HG03342 (cell line): Measurements from ENCODE around the gene MTG1.
"Not testable (repeated sequence)": the region's sequence is repeated elsewhere in the genome, so short reads cannot be mapped to it uniquely, and the experiment has no call there.

ENCODE experiments used
- ATAC-seq: cut with Tn5 transposase; IDR thresholded peaks from one replicate; pipeline ENCODE4 v1.9.1; 2021; ENCODE audit warnings: mild to moderate bottlenecking, moderate library complexity; ENCODE audit not compliant: unreplicated experiment

Gene MTG1

GRCh38 chr10:133460208-133460769 is 66.3 kb downstream of the MTG1 start:
- ATAC-seq = no peak

DNA sequence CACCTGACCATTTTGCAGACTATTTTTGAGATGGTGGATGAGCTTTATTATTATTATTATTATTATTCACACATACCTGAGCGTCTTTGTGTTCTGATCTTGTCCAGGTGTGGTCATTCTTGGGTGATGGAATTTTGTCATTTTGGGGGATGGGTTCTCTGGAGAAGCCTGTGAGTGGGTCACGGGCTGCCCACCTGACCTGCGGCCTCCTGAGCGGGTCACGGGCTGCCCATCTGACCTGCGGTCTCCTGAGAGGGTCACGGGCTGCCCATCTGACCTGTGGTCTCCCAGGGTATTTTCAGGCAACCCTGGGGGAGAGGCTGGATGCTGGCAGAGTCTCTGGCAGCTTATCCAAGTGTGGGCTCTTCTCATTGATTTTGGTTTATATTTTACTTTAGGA is 67.1 kb downstream of the MTG1 start:
- no peak for ATAC-seq

DNA sequence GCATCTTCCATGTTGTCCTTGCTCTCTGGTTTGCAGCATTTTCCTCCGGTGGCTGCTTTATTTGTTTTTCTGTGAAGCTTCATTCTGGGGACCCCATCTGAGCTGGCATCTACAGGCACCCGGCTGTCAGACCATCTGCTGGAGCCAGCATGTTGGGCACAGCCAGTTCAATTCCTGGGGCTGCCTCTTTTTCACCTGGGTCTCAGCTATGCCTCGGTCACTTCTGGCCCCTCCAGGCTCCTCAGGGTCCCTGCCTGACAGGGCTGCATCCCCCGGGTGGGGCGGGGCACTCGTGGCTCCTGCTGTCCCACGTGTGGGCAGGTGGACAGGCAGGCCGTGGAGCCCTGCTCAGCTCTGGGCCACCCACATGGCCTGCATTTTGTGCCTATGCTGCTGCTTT is 67.9 kb downstream of the MTG1 start:
- ATAC-seq = no peak

DNA sequence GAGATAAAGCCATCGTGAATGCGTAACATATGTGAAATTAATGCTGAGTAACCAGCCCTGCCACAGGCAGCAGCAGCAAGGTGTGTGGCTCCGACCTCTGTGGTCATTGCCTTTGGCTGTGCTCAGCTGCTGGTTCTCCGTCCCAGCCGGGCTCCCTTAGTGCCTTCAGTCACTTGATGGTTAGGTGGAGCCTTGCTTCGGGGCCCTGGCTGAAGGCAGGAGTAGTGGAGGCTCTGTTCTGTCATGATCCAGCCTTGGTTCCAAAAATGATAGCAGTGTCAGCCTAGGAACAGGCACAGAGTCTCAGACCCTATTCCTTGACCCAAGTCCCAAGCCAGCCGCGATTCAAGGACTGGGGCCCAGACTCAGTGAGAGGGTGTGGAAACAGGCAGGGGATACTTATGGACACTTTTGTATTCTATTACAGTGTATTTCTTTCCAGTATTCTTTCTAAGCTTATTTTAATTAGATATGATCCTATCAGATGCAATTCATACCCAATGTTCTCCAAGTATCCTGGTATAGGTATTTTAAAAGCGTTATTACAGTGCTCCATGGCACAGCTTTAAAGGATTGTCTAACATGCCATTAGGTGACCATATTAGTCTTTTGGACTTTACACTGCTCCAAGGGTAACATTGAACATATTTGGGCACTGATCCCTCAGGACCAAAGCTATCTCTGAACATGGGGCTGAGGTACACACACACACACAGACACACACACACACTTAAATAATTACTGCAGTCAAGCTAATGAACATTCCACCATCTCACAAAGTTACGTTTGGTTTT is 68.8 kb downstream of the MTG1 start:
- ATAC-seq = no peak

DNA sequence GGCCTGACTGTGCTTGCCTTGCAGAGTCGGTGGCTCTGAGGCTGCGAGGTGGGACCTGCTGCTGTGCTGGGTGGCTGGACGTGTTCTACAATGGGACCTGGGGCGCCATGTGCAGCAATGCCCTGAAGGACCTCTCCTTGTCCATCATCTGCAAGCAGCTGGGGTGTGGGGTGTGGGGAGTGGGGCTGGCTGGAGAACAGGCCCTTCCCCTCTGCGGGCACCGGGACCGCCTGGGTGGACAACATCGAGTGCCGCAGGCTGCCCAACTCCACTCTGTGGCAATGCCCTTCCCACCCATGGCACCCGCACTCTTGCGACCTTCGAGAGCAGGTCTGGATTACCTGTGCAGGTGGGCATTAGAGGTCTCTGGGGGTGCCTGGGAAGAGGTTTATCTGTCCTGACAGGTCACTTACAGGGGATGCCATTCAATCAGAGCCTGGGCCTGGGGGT is 70.7 kb downstream of the MTG1 start:
- no peak for ATAC-seq

- ATAC-seq = no peak
Observed at GRCh38 chr10:133465191-133465949, 71.4 kb downstream of the MTG1 start.

GRCh38 chr10:133465950-133466474 is 72.1 kb downstream of the MTG1 start:
- ATAC-seq = no peak

GRCh38 chr10:133466683-133467275 is 72.8 kb downstream of the MTG1 start:
- no peak for ATAC-seq

- ATAC-seq = no peak
Observed at GRCh38 chr10:133467286-133467911, 73.4 kb downstream of the MTG1 start.

GRCh38 chr10:133469205-133469604 is 75.2 kb downstream of the MTG1 start:
- not testable (repeated sequence) for ATAC-seq

DNA sequence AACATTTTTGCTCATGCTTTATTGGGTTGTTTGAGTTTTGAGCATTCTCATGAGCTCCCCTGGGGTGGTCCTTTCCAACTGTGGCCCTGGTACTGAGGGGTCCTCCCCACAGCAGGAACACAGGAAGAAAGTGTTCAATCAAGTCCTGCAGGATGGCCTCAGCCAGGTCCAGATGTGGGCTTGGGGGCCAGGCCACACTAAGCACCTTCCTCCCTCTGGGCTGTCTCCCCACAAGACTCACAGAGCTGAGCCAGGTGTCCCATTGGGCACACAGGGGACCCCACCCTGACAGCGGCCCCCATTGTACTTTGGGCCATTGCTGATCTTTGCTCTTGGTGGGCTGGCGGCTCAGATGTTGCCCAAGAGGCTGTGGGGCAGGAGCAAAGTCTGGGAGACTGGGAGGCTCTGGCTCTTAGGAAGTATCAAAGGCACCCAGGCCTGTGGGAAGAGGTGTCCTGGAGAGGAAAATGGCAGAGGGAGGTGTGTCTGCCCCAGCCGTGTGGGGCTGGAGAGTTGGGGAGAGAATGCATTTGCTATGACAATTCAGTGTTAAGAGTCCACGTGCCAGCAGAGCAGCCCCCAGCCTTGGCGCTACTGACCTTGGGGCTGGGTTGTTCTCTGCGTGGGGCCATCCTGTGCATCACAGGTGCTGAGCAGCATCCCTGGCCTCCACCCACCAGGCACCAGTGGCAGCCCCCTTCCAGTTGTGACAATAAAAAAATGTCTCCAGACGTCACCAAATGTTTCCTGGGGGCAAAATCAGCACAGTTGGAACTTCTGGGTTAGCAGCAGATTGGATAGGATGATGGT is 77.5 kb downstream of the MTG1 start:
- ATAC-seq = no peak
